HCT116 (cell line): ENCODE measurements around the gene NT5C1B. TPM values are rescaled to one million over a fixed set of nuclear protein-coding genes. Genes with fewer than 3 reads are reported as not detected.

ENCODE experiments used
- ATAC-seq: fragments of 200-7000 bp; cut with Tn5 transposase; 2 replicates; pipeline ENCODE4 v1.9.1; 2020; ENCODE audit warnings: mild to moderate bottlenecking, moderate library complexity
- BruUV-seq: library from RNA; stranded (reverse); fragments of 400-500 nt; replicated peaks from 2 replicates; lab custom pipeline; 2021; lab: Mats Ljungman, UMichigan
- CTCF ChIA-PET: fragments of 300-600 bp; sonication (Branson Sonifier 250); formaldehyde crosslinking; loops from one replicate; lab custom pipeline; 2021; ENCODE audit warnings: antibody characterized with exemption; lab: Charles Lee
- POLR2A ChIA-PET: fragments of 300-600, 350-600 bp; sonication (Branson Sonifier 250); formaldehyde crosslinking; loops from one replicate; lab custom pipeline; 2021; ENCODE audit warnings: antibody characterized with exemption; lab: Charles Lee
- RAD21 ChIA-PET, 2 experiments: fragments of 300-600 bp; sonication (Branson Sonifier 250); formaldehyde crosslinking; loops; one replicate each; lab custom pipeline; 2023; ENCODE audit warnings: low total read pairs in 2 of 2; ENCODE audit not compliant: uncharacterized antibody in 2 of 2, unreplicated experiment in 2 of 2, low non-redundant PET in 1 of 2; lab: Charles Lee
- DNase-seq: peaks from one replicate; pipeline ENCODE4 v3.0.0-alpha.2; 2010; ENCODE audit warnings: low read depth, low spot score
- H2AFZ ChIP-seq: fragments of 200-600 bp; shearing (Covaris generic), sonication (generic); 2 replicates; pipeline ENCODE4 v1.6.1; 2017; ENCODE audit warnings: low read depth, mixed run types, mixed read lengths, antibody characterized with exemption, low read length; ENCODE audit not compliant: poor library complexity, severe bottlenecking
- H3K27ac ChIP-seq: 2 replicates; pipeline ENCODE4 v1.5.1; 2012; ENCODE audit warnings: low read depth, low read length
- H3K27me3 ChIP-seq: fragments of 200-600 bp; sonication (generic); 2 replicates; pipeline ENCODE4 v1.6.1; 2016; ENCODE audit warnings: mixed run types, low read length, mixed read lengths; ENCODE audit not compliant: insufficient read depth
- H3K36me3 ChIP-seq, 2 experiments: fragments of 200-500 bp in 1 of 2; fragments of 200-600 bp in 1 of 2; sonication (Bioruptor generic) in 1 of 2; sonication (generic) in 1 of 2; 2 replicates each; pipeline versions ENCODE4 v1.5.1 to v1.6.1; 2014 to 2016; ENCODE audit warnings: low read length in 2 of 2, inconsistent platforms in 1 of 2, mixed read lengths in 1 of 2, mixed run types in 1 of 2; ENCODE audit not compliant: insufficient read depth in 2 of 2, control insufficient read depth in 1 of 2
- H3K4me1 ChIP-seq, 2 experiments: fragments of 200-600 bp in 1 of 2; sonication (generic) in 1 of 2; 2 replicates each; pipeline versions ENCODE4 v1.5.1 to v1.6.1; 2012 to 2017; ENCODE audit warnings: low read length in 2 of 2, inconsistent platforms in 1 of 2, mild to moderate bottlenecking in 1 of 2, mixed read lengths in 1 of 2, mixed run types in 1 of 2, moderate library complexity in 1 of 2; ENCODE audit not compliant: insufficient read depth in 2 of 2, control insufficient read depth in 1 of 2
- H3K4me2 ChIP-seq: fragments of 200-600 bp; sonication (generic); 2 replicates; pipeline ENCODE4 v1.6.1; 2017; ENCODE audit warnings: mixed run types, low read length, mixed read lengths
- H3K4me3 ChIP-seq, 2 experiments: fragments of 200-600 bp in 1 of 2; sonication (generic) in 1 of 2; replicated peaks in 1 of 2; 2 replicates each; pipeline ENCODE4 v1.5.1; 2011 to 2016; ENCODE audit warnings: low read length in 2 of 2, control low read depth in 1 of 2, low read depth in 1 of 2, mild to moderate bottlenecking in 1 of 2, mixed read lengths in 1 of 2, mixed run types in 1 of 2
- H3K79me2 ChIP-seq: fragments of 200-600 bp; sonication (generic); 2 replicates; pipeline ENCODE4 v1.6.1; 2017; ENCODE audit warnings: mild to moderate bottlenecking, mixed run types, low read length, moderate library complexity, mixed read lengths; ENCODE audit not compliant: insufficient read depth
- H3K9ac ChIP-seq: fragments of 200-600 bp; sonication (generic); 2 replicates; pipeline ENCODE4 v1.6.1; 2016; ENCODE audit warnings: low read length, mixed read lengths
- H3K9me2 ChIP-seq: fragments of 200-600 bp; sonication (generic), shearing (Covaris generic); 2 replicates; pipeline ENCODE4 v1.6.1; 2017; ENCODE audit warnings: mixed run types, mild to moderate bottlenecking, moderate library complexity; ENCODE audit not compliant: insufficient read depth
- H3K9me3 ChIP-seq, 2 experiments: fragments of 200-500 bp in 1 of 2; fragments of 200-600 bp in 1 of 2; sonication (Bioruptor generic) in 1 of 2; sonication (generic) in 1 of 2; 2 replicates each; pipeline ENCODE4 v1.6.1; 2014 to 2017; ENCODE audit warnings: low read length in 2 of 2, mixed read lengths in 2 of 2, inconsistent platforms in 1 of 2, low read depth in 1 of 2, mild to moderate bottlenecking in 1 of 2, mixed run types in 1 of 2, moderate library complexity in 1 of 2; ENCODE audit not compliant: control insufficient read depth in 1 of 2, insufficient read depth in 1 of 2
- H4K20me1 ChIP-seq: fragments of 200-600 bp; sonication (generic), shearing (Covaris generic); 2 replicates; pipeline ENCODE4 v1.6.1; 2017; ENCODE audit warnings: mixed run types, mild to moderate bottlenecking, moderate library complexity; ENCODE audit not compliant: insufficient read depth
- CBX3 ChIP-seq: IDR thresholded peaks from 2 replicates; pipeline ENCODE4 v1.6.1; 2012; ENCODE audit warnings: low read depth
- CEBPB ChIP-seq: IDR thresholded peaks from 2 replicates; pipeline ENCODE4 v1.6.1; 2012; ENCODE audit warnings: low read depth
- CTCF ChIP-seq, 3 experiments: fragments of 200-600 bp in 1 of 3; sonication (generic) in 1 of 3; IDR thresholded peaks in 2 of 3; conservative IDR thresholded peaks in 1 of 3; 2 replicates each; pipeline ENCODE4 v1.5.1; 2012 to 2017; ENCODE audit warnings: low read depth in 2 of 3, low read length in 2 of 3, antibody characterized with exemption in 1 of 3, borderline replicate concordance in 1 of 3, control low read depth in 1 of 3, mild to moderate bottlenecking in 1 of 3, mixed read lengths in 1 of 3, mixed run types in 1 of 3, moderate library complexity in 1 of 3; ENCODE audit not compliant: insufficient read depth in 1 of 3
- EGR1 ChIP-seq: IDR thresholded peaks from 2 replicates; pipeline ENCODE4 v1.6.1; 2012; ENCODE audit warnings: low read depth
- EZH2 ChIP-seq: fragments of 200-600 bp; sonication (generic); IDR thresholded peaks from 2 replicates; pipeline ENCODE4 v1.6.1; 2017; ENCODE audit warnings: antibody characterized with exemption, mixed run types
- FOSL1 ChIP-seq: IDR thresholded peaks from 2 replicates; pipeline ENCODE4 v1.6.1; 2012; ENCODE audit warnings: low read depth
- JUND ChIP-seq: IDR thresholded peaks from 2 replicates; pipeline ENCODE4 v1.6.1; 2012
- MAX ChIP-seq: IDR thresholded peaks from 2 replicates; pipeline ENCODE4 v1.6.1; 2012
- POLR2AphosphoS5 ChIP-seq: IDR thresholded peaks from 2 replicates; pipeline ENCODE4 v1.6.1; 2011; ENCODE audit warnings: mild to moderate bottlenecking, low read depth, low read length, moderate library complexity
- RAD21 ChIP-seq: IDR thresholded peaks from 2 replicates; pipeline ENCODE4 v1.6.1; 2012; ENCODE audit warnings: low read depth, mild to moderate bottlenecking
- SIN3A ChIP-seq: IDR thresholded peaks from 2 replicates; pipeline ENCODE4 v1.6.1; 2012; ENCODE audit warnings: low read depth
- SP1 ChIP-seq: IDR thresholded peaks from 2 replicates; pipeline ENCODE4 v1.6.1; 2012; ENCODE audit warnings: low read depth
- SRF ChIP-seq: IDR thresholded peaks from 2 replicates; pipeline ENCODE4 v1.6.1; 2012; ENCODE audit warnings: low read depth
- YY1 ChIP-seq: IDR thresholded peaks from 2 replicates; pipeline ENCODE4 v1.6.1; 2011; ENCODE audit warnings: low read length, low read depth, moderate library complexity, mild to moderate bottlenecking; ENCODE audit not compliant: insufficient replicate concordance; ENCODE audit errors: extremely low read depth
- ZFX ChIP-seq: fragments of 450-650 bp; IDR thresholded peaks from 2 replicates; pipeline ENCODE4 v1.6.1; 2017
- intact Hi-C: fragments of 100-400 bp; cut with micrococcal nuclease; formaldehyde crosslinking; loops from 2 replicates; pipeline ENCODE4 v1.10.0; 2022
- total RNA-seq: library from RNA; stranded (reverse); gene quantifications from one replicate; pipeline ENCODE4 v1.2.1, GENCODE V29; 2021; ENCODE audit not compliant: unreplicated experiment
- TF ChIP-seq, protein P1 (sequence below): IDR thresholded peaks from 2 replicates; pipeline ENCODE4 v1.6.1; 2012

NT5C1B gene
- total RNA-seq, 1 experiment from 2014 or later = not detected

- CTCF ChIA-PET = no interaction called here
- intact Hi-C loops = no loop called here
Measured at GRCh38 chr2:18597618-18598017, 8.2 kb upstream of the NT5C1B start.

GRCh38 chr2:18596993-18597392 is 7.6 kb upstream of the NT5C1B start:
- H3K9me3 ChIP-seq = no peaks in the 10 kb centered on the region
- no peaks in the 10 kb centered on the region for H4K20me1 ChIP-seq
- H2AFZ ChIP-seq = no peak overlapping the region
- peaks cover 6% of the 10 kb centered on the region; the same call in 1 of the 2 replicates for H3K27me3 ChIP-seq
- H3K4me2 ChIP-seq = no peak overlapping the region
- no peaks in the 10 kb centered on the region for H3K4me1 ChIP-seq
- no peak overlapping the region for H3K27ac ChIP-seq
- CTCF ChIA-PET = no interaction called here
- no peak for ATAC-seq
- RAD21 ChIA-PET = no interaction called here
- POLR2A ChIA-PET = no interaction called here
- H3K9me2 ChIP-seq = no peaks in the 10 kb centered on the region
- DNase-seq = no peak
- TF ChIP-seq EGR1 (no peak), SRF (no peak), SP1 (no peak), FOSL1 (no peak), CEBPB (no peak), CTCF (IDR thresholded peaks at IDR 0.05 in 2 of 3, conservative IDR thresholded peaks at IDR 0.05 in 1 of 3; ENCODE audit: borderline replicate concordance in 1 of 3, insufficient read depth in 1 of 3, low read depth in 2 of 3, low read length in 2 of 3) (no peak), ZFX (no peak), YY1 (no peak), EZH2 (no peak), POLR2AphosphoS5 (no peak), CBX3 (no peak), MAX (no peak), RAD21 (no peak), JUND (no peak), SIN3A (no peak)
- TF ChIP-seq, protein P1, sequence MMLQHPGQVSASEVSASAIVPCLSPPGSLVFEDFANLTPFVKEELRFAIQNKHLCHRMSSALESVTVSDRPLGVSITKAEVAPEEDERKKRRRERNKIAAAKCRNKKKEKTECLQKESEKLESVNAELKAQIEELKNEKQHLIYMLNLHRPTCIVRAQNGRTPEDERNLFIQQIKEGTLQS = no peak
- no peak overlapping the region for H3K9ac ChIP-seq
- H3K4me3 ChIP-seq = no peak overlapping the region
- H3K36me3 ChIP-seq = no peaks in the 10 kb centered on the region
- BruUV-seq = no TSS peak
- no peaks in the 10 kb centered on the region for H3K79me2 ChIP-seq
- intact Hi-C loops = no loop called here

More at GRCh38 chr2:18597618-18598017, 8.2 kb upstream of the NT5C1B start:
- Histone ChIP-seq H3K79me2 (no peaks in the 10 kb centered on the region), H3K36me3 (no peaks in the 10 kb centered on the region), H3K9ac (no peak overlapping the region), H3K4me2 (no peak overlapping the region), H4K20me1 (no peaks in the 10 kb centered on the region), H3K4me3 (no peak overlapping the region), H3K27me3 (peaks cover 6% of the 10 kb centered on the region; the same call in 1 of the 2 replicates), H3K27ac (no peak overlapping the region), H2AFZ (no peak overlapping the region), H3K9me3 (no peaks in the 10 kb centered on the region), H3K9me2 (no peaks in the 10 kb centered on the region), H3K4me1 (no peaks in the 10 kb centered on the region)
- no peak for ATAC-seq
- ChIA-PET RAD21 (no interaction called here), POLR2A (no interaction called here)
- DNase-seq = no peak
- TF ChIP-seq POLR2AphosphoS5 = no peak
- BruUV-seq = no TSS peak
